ENCODE data around the gene BMP7. TPM values are rescaled to one million over a fixed set of nuclear protein-coding genes. Genes with fewer than 3 reads are reported as not detected.
A peak's percentile ranks its signal among the peaks of the same experiment; 100 is the strongest.

Gene BMP7
- total and polyA plus RNA-seq, 9 of the 15 experiments (the other 6 are each of a cell fraction or from before 2014, with no cell fraction given) = 0.18 TPM; not detected in 8

GRCh38 chr20:57122536-57123489, 143.6 kb downstream of the BMP7 start:
- ChIA-PET POLR2A (no interaction called here), CTCF (ENCODE audit: low intra/inter-chr PET ratio) (no interaction called here)

More at GRCh38 chr20:57122536-57123489, 143.6 kb downstream of the BMP7 start:
- Histone ChIP-seq H3K9ac (ENCODE audit: insufficient read depth in 1 of 2, low read depth in 2 of 2, low read length in 2 of 2) (no peak overlapping the region), H3K9me3 (replicated peaks; ENCODE audit: control insufficient read depth, insufficient read depth, low read depth, low read length) (no peaks in the 10 kb centered on the region), H3K27me3 (ENCODE audit: control insufficient read depth in 2 of 2, insufficient read depth in 2 of 2, low read length in 2 of 2) (peaks cover 20 to 48% of the 10 kb centered on the region in 2 experiments; a peak in 4 of 5 replicates), H3K4me1 (replicated peaks in 1 of 2; ENCODE audit: control insufficient read depth in 2 of 2, insufficient read depth in 2 of 2, low read length in 2 of 2) (no peaks in the 10 kb centered on the region; a peak in 1 of 5 replicates), H3K9me1 (ENCODE audit: control insufficient read depth, insufficient read depth, low read length) (no peaks in the 10 kb centered on the region), H3K79me2 (ENCODE audit: control insufficient read depth, insufficient read depth, low read length) (no peaks in the 10 kb centered on the region), H3K4me3 (no peak overlapping the region), H2AFZ (ENCODE audit: low read depth, low read length) (no peak overlapping the region), H4K20me1 (replicated peaks; ENCODE audit: control insufficient read depth, insufficient read depth, low read length) (no peaks in the 10 kb centered on the region), H3K27ac (ENCODE audit: extremely low read depth, low read depth, low read length) (no peak overlapping the region), H3K36me3 (ENCODE audit: control insufficient read depth, insufficient read depth, low read length) (no peaks in the 10 kb centered on the region), H3K4me2 (ENCODE audit: insufficient read depth, low read length) (no peak overlapping the region)
- ATAC-seq (no peak), FAIRE-seq (no peak), DNase-seq (ENCODE audit: extremely low read depth in 1 of 4, low spot score in 3 of 4) (no peak)
- intact Hi-C loops (cut with micrococcal nuclease) (no loop called here), in situ Hi-C loops (cut with MboI) (no loop called here)
- 2% methylated on average over 7 of the region's 7 CpGs for WGBS (ENCODE audit: insufficient coverage, low coverage, missing lambda C conversion rate)
- no TSS peak for BruUV-seq (replicated peaks)
- TF ChIP-seq RAD51 (IDR thresholded peaks at IDR 0.05; ENCODE audit: borderline replicate concordance, low read depth) (no peak), TFAM (CRISPR knock-in tag; conservative IDR thresholded peaks at IDR 0.05) (no peak), XRCC5 (IDR thresholded peaks at IDR 0.05; ENCODE audit: low read depth, low read length) (no peak), SAFB2 (IDR thresholded peaks at IDR 0.05; ENCODE audit: borderline replicate concordance, low read depth, low read length, severe bottlenecking) (no peak), POLR3G (IDR thresholded peaks at IDR 0.05; ENCODE audit: extremely low read depth, insufficient read length, insufficient replicate concordance) (no peak), MLLT1 (IDR thresholded peaks at IDR 0.05) (peak in 1 of 2 experiments; percentile 70; a peak in 1 of 4 replicates), TEAD4 (IDR thresholded peaks at IDR 0.05; ENCODE audit: low read length) (no peak), TEAD4 (CRISPR knock-in tag; IDR thresholded peaks at IDR 0.05; ENCODE audit: borderline replicate concordance) (no peak), SAP30 (IDR thresholded peaks at IDR 0.05; ENCODE audit: borderline replicate concordance, insufficient read depth, low read depth, low read length, poor library complexity, severe bottlenecking) (no peak), ZNF778 (CRISPR knock-in tag; IDR thresholded peaks at IDR 0.05) (no peak), ZNF699 (CRISPR knock-in tag; IDR thresholded peaks at IDR 0.05; ENCODE audit: insufficient replicate concordance) (no peak), ETV5 (CRISPR knock-in tag; IDR thresholded peaks at IDR 0.05; ENCODE audit: low read depth) (no peak), ZBTB17 (CRISPR knock-in tag; IDR thresholded peaks at IDR 0.05) (peak; percentile 80; the same call in 1 of the 2 replicates), GTF2A2 (tag; IDR thresholded peaks at IDR 0.05) (no peak)

Measured in K562 (cell line).